GM21423 (cell line): ENCODE results near the gene VIL1.

Experiments
- ATAC-seq: cut with Tn5 transposase; IDR thresholded peaks from one replicate; pipeline ENCODE4 v1.9.1; 2021; ENCODE audit warnings: mild to moderate bottlenecking, moderate library complexity; ENCODE audit not compliant: unreplicated experiment

The VIL1 gene

DNA sequence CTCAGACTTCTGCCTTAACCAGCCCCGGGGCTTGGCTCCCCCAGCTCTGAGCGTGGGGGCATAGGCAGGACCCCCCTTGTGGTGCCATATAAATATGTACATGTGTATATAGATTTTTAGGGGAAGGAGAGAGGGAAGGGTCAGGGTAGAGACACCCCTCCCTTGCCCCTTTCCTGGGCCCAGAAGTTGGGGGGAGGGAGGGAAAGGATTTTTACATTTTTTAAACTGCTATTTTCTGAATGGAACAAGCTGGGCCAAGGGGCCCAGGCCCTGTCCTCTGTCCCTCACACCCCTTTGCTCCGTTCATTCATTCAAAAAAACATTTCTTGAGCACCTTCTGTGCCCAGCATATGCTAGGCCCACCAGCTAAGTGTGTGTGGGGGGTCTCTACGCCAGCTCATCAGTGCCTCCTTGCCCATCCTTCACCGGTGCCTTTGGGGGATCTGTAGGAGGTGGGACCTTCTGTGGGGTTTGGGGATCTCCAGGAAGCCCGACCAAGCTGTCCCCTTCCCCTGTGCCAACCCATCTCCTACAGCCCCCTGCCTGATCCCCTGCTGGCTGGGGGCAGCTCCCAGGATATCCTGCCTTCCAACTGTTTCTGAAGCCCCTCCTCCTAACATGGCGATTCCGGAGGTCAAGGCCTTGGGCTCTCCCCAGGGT lies 13.7 kb upstream of the VIL1 start:
- no peak for ATAC-seq

DNA sequence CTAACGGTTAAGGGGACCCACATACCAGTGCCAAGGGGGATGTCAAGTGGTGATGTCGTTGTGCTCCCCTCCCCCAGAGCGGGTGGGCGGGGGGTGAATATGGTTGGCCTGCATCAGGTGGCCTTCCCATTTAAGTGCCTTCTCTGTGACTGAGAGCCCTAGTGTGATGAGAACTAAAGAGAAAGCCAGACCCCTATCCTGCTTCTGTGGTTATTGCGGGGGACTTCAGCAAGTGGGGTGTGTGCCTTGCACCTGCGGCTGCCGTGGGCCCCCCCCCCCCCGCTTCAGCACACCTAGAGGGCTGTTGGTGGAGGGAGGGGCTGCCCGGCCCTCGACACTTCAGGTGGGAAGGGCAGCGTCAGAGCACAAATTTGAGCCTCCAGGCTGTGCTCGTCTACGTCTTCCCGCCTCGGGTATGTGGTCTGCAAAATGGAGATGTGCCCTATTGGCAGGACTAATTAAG lies 13.1 kb upstream of the VIL1 start:
- peak; percentile 23 for ATAC-seq

DNA sequence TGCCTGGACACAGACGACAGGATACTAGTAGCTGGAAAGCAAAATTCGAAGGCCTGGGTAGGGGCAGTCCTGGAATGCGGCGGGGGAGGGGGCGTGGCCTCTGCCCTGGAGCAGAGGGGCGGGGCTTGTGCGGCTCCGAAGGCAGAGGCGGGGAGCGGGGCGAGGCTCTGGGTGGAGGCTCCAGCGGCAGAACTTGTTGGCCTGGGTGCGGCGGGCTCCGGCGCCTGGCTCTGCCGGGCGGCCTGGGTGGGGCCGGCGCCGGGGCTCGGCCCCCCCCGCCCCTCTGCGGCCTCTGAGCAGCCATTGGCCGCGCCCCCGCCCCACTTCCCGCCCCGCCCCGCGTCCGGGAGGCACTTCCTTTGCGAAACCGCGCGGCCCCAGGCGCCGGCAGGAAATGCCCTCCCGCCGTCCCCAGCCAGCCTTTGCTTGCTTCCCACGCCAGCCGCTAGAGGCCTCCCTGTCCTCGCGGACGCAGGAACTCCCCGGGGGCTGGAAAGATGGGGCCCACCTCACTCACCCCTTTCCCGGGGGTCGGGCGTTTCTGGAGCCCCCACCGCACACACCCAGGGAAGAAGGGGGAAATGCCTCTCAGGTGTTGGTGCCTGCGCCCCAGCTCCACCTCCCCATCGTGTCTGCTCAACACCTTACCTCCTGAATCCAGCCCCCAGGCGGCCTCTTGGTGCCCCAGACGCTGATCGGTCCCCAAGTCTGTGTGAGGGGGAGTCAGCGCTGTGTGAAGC lies 12.5 kb upstream of the VIL1 start:
- peak; percentile 78 for ATAC-seq

DNA sequence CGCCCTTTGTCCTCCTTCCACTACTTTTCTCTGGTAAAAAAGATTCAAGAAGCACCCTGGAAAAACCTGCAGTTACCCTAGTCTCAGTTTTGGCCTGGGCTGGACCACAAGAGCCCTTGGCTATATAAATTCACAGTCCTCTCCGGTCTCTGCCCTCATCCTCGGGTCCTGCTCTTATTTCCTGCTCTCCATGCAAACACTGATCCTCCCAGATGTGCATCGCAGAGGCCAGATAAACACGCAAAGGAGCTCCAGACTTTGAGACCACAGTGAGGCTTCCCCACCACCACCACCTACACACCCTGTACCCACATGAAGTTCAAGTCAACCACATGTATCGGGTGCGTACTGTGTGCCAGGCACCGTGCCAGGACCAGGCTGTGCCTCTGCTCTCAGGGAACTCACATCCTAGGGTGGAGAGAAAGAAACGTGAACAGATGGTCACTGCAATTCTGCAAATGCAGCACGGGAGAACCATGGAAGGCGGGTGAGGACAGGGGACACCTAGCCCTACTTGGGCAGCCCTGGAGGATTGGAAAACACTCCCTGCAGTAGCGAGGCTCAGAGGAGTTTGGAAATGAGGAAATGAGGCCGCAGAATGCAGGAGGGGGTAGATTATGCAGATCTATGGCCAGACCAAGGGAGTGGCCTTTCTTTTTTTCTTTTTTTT lies 11.8 kb upstream of the VIL1 start:
- ATAC-seq, result peak; percentile 4

DNA sequence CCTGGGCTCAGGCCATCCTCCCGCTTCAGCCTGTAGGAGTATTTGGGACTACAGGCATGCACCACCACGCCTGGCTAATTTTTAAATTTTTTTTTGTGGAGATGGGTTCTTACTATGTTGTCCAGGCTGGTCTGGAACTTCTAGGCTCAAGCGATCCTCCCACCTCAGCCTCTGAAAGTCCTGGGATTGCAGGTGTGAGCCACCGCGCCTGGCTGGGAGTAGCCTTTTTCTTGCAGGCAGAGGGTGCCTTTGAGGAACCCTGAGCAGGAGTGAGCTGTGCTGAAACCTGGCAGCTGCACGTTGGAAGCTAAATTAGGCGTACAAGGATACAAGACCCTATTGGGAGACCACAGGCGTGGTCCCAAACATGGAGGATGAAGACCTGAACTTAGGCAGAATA lies 11.2 kb upstream of the VIL1 start:
- no peak for ATAC-seq

DNA sequence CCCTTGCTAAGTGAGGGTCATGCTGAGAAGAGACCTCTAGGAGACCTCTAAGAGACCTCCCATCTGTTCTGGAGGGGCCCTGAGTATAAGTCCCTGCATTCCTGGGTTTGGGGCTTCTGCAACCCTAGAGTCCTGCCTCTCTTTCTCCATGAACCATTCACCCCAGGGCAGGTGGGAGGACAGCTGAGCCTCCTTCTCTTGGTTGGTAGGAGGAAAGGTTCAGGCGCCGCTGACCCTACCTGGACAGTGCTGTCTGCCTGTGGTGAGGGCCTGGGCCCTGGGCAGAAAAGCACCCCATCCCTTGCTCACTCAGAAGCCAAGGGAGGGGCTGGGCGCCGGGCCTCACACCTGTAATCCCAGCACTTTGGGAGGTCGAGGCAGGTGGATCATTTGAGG lies 604 bp upstream of the VIL1 start:
- no peak for ATAC-seq

DNA sequence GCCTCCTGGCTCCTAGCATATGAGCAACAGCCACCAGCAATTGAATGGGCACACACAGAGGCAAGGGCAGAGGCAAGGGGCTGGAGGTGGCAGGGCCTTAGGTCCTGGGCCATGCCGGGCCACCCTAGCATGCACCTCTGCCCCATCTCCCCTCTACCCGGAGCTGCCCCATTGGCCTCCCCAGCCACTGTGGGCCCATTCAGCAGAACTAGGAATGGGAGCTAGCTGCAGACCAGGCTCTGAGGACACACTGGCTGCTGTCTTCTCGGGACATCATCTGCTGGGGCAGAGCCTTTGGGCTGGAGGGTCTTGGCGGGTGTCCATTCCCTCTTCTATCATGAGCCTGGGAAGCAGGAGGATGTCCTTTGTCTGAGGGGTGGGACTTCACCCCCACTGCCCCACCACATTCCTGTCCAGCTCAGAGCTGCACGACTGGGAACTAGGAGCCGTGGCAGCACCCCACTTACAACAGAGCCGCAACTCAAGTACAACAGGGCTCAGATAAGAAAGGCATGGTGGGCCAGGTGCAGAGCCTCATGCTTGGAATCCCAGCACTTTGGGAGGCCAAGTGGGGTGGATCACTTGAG lies 800 bp downstream of the VIL1 start:
- no peak for ATAC-seq

DNA sequence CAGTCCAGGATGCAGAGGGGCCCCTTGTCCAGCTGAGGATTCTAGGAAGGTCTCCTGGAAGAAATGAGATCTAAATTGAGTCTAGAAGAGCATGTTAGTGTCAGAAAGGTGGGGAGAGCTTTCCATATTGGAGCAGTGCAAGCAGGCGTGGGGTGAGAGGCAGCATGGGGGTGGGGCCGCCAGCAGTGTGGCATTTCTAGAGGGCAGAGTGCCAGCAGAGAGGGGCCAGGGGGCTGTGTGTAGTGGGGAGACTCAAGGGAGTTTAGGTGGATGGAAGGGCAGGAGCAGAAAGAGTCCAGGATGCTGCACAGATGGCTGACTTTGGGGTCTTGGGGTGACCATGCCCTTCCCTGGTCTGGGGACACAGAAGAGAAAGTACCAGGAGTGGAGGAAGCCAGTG lies 2.1 kb downstream of the VIL1 start:
- ATAC-seq, result no peak

DNA sequence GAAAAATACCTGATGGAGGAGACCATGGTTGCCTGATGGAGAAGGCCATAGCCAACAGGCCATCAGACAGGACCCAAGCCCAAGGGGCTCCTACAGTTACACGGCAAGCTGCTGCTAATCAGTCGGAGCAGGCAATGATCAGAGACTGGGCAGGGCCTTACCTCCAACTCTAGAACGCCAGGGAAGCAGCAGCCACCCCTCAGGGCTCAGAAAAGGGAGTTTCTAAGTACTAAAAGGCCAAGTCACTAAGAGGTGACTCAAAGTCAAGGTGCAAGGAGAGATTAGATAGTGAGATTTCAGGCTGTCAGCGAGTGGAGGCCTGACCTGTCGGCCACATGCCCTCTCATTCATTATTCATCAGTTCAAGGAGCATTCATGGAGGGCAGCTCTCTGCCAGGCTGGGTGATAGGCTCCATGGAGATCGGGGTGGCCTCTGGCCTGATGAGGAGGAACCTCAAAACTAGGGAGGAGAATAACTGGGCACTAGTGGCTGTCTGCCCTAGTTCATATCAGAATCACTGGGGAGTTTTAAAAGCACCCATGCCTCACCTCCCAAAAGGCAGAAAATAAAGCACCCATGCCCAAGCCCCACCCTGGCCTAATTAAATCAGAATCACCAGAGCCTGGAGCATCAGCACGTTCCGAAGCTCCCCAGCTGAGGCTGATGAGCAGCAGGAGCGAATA lies 3.6 kb downstream of the VIL1 start:
- no peak for ATAC-seq

DNA sequence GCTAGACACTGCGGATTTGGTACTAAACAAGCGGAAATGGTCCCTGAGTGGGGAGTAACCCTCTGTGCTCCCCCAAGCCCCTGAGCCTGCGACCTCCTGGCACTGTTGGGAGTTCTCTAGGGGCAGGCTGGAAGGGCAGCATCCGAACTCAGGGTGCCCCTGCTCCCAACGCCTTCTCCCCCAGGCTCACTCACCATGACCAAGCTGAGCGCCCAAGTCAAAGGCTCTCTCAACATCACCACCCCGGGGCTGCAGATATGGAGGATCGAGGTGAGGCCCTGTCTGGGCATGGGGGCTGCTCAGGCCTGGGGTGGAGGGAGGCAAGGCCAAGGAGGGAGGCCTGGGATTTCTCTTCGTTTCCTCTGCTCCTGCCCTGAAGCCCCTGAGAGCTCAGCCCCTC lies 4.7 kb downstream of the VIL1 start:
- ATAC-seq, result no peak

DNA sequence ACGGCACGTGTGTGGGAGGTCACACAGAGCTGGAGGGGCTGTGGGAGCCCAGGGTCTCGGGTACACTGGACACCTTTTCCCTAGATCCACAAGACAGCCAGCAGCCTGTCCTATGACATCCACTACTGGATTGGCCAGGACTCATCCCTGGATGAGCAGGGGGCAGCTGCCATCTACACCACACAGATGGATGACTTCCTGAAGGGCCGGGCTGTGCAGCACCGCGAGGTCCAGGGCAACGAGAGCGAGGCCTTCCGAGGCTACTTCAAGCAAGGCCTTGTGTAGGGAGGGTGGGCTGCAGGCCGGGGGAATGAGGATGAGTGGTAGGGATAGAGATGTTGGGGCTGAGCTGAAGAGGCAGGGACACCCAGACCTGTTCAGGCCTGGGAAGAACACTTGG lies 6.6 kb downstream of the VIL1 start:
- ATAC-seq, result no peak

DNA sequence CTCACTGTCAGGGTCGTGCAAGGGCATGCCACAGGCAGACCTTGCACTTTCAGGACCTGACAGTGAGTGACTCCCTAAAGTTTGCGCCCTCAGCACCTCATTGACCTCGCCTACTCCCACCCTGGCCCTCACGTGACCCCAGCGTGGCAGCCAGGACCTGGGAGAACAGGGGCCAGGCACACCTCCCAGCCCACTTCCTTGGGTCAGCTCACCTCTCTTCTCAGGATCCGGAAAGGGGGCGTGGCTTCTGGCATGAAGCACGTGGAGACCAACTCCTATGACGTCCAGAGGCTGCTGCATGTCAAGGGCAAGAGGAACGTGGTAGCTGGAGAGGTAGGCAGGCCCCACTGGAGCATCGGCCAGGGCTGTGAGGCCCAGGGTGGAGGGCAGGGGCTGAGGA lies 8.8 kb downstream of the VIL1 start:
- no peak for ATAC-seq

DNA sequence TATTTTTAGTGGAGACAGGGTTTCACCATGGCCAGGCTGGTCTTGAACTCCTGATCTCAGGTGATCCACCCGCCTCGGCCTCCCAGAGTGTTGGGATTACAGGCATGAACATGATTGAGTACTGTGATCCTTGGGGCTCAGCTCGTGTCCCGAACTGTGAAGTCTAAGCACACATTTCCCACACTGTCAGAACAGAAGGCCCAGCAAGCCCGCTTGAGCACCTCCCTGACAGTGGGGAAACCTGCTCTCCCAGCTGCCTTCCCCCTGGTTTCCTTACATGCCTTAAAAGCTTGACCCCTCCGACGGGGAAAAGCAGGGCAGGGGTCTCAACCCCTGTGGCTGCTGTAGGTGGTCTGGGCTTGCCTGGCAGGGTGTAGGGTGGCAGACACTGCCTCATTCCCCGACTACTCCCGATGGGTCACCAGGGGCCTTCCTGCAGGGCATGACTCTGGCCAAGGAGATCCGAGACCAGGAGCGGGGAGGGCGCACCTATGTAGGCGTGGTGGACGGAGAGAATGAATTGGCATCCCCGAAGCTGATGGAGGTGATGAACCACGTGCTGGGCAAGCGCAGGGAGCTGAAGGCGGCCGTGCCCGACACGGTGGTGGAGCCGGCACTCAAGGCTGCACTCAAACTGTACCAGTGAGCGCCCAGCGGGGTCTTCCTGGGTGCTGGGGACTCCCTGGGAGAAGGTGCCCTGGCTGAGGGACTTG lies 10.1 kb downstream of the VIL1 start:
- no peak for ATAC-seq

DNA sequence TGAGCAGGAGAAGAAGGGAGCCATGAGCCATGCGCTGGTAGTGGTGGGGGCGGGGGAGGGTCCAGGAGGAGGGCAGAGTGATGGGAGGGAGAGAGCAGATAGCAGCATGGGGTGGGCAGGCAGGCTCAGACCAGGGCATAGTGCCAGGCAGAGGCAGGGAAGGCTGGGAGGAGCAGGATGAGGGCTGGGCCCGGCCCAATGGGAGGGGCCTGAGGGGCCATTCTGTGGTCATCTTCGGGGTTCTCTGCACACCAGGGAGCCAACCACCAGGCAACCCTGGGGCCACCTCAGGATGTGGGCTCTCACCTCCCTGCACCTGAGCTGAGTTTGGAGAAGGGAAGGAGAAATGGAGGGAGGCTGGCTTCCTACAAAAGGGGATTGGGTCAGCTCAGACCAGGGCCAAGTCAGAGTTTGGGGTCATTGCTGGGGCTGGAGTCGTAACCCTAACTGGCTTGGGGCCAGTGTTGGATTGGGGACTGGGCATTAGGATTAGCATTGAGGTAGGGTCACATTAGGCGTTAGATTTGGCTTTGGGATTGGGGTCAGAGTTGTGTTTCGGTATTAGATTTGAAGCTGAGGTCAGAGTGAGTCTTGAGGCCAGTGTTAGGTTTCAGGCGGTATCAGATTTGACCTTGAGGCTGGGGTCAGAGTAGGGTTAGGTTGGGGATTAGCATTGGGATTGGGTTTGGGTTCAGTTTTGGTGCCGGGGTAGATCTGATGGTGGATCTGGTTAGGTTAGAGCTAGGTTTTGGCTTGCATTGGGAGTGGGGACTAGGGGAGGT lies 11.2 kb downstream of the VIL1 start:
- ATAC-seq, result no peak

DNA sequence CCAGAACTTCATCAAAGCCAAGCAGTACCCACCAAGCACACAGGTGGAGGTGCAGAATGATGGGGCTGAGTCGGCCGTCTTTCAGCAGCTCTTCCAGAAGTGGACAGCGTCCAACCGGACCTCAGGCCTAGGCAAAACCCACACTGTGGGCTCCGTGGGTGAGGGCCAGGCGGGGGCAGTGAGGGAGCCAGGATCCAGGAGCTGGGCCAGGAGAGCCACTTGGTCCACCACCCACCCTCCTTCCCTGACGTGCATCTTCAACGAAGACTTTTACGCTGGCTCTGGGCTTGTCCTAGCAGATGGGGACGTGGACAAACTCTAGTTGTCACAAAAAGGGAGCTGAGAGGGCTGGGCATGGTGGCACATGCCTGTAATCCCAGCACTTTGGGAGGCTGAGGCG lies 11.8 kb downstream of the VIL1 start:
- ATAC-seq, result no peak

DNA sequence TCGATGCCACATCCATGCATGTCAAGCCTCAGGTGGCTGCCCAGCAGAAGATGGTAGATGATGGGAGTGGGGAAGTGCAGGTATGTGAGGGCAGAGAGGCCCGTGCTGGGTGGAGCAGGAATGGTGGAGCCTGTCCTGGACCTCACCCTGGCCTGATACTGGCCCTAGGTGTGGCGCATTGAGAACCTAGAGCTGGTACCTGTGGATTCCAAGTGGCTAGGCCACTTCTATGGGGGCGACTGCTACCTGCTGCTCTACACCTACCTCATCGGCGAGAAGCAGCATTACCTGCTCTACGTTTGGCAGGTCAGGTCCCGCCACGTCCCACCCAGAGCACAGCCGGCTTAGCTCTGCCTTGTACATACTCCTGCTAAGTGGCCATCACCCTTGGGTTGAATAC lies 13.0 kb downstream of the VIL1 start:
- ATAC-seq, result no peak

DNA sequence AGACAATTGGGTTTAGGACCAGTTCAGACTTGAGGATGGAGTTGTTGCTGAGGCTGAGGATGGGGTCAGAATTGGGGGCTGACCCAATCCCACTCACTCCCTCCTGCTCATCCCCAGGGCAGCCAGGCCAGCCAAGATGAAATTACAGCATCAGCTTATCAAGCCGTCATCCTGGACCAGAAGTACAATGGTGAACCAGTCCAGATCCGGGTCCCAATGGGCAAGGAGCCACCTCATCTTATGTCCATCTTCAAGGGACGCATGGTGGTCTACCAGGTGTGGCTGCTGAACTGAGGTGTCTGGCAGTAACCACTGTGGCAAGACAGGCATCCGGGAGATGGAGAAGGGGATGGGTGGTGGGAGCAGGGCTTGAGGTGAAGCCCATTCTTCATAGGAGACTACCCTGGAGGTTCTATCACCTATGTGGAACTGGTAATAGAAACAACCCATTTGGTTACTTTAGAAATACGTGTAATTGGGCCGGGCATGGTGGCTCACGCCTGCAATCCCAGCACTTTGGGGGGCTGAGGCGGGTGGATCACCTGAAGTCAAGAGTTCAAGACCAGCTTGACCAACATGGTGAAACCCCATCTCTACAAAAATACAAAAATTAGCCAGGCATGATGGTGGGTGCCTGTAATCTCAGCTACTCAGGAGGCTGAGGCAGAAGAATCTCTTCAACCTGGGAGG lies 13.9 kb downstream of the VIL1 start:
- ATAC-seq, result no peak

DNA sequence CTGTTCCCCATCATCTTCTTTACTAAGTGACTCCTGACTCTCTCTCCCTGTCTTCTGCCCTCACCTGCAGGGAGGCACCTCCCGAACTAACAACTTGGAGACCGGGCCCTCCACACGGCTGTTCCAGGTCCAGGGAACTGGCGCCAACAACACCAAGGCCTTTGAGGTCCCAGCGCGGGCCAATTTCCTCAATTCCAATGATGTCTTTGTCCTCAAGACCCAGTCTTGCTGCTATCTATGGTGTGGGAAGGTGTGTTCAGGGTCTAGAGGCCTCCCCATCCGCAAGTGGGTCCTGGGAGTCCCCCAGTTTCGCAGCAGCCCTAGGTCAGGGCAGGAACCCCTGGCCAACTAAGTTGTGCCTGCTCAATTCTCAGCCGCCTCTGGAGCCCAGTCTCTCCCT lies 15.5 kb downstream of the VIL1 start:
- ATAC-seq, result no peak
